ENCODE results near the gene NDST3. TPM values are rescaled to one million over a fixed set of nuclear protein-coding genes. Genes with fewer than 3 reads are reported as not detected.

Gene NDST3
- total RNA-seq, 2 experiments from 2014 or later = not detected

DNA sequence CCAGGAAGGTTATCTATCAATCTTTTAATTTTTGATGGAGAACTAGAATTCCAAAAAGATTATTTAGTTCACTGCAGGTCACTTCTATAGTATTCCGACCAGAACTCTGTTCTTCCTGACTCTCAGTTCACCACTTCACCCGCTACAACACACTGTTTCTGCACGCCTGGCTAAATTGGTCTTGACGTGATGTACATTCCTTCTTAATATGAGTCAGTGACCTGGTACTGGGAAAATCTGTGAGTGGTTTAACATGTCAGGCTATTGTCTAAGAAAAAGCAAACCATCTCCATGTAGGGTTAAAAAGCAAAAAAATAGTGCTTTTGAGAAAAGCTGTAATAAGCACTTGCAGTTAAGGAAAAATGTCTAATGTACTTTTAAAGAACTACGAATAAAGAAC, 120.4 kb downstream of the NDST3 start:
- POLR2A ChIA-PET = no interaction called here
- H3K36me3 Mint-ChIP-seq (ENCODE audit: low read depth) = no peaks in the 10 kb centered on the region
- CTCF ChIA-PET = no interaction called here
- DNase-seq (no peak), ATAC-seq (no peak)
- no peaks in the 10 kb centered on the region for H3K4me1 Mint-ChIP-seq (ENCODE audit: low read depth)
- H3K27me3 Mint-ChIP-seq (ENCODE audit: low read depth) = no peaks in the 10 kb centered on the region
- no peak overlapping the region for H3K27ac Mint-ChIP-seq
- H3K4me3 Mint-ChIP-seq = no peak overlapping the region
- H3K9me3 Mint-ChIP-seq (ENCODE audit: insufficient read depth) = peaks cover 5% of the 10 kb centered on the region

DNA sequence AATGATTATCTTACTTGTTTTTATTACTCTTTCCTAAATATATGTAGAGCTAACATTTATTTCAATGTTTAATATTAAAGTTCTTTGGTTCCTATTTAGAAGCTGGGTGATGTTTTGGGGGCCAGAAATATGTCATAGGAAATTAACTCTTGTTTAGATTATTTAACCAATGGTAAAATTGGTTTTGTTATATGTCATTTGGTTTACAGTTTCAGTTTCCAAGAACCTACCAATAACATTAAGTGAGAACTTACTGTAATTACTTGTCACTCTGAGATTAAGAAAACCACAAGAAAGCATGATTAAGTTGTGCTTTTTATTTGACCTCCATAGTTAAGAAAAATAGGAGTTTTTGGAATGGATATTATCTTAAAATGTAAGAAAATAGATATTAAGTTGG, 121.2 kb downstream of the NDST3 start:
- Mint-ChIP-seq H3K27ac (no peak overlapping the region), H3K9me3 (ENCODE audit: insufficient read depth) (peaks cover 8% of the 10 kb centered on the region), H3K4me3 (no peak overlapping the region), H3K27me3 (ENCODE audit: low read depth) (no peaks in the 10 kb centered on the region), H3K4me1 (ENCODE audit: low read depth) (no peaks in the 10 kb centered on the region), H3K36me3 (ENCODE audit: low read depth) (no peaks in the 10 kb centered on the region)
- ChIA-PET POLR2A (no interaction called here), CTCF (no interaction called here)
- ATAC-seq (no peak), DNase-seq (no peak)

DNA sequence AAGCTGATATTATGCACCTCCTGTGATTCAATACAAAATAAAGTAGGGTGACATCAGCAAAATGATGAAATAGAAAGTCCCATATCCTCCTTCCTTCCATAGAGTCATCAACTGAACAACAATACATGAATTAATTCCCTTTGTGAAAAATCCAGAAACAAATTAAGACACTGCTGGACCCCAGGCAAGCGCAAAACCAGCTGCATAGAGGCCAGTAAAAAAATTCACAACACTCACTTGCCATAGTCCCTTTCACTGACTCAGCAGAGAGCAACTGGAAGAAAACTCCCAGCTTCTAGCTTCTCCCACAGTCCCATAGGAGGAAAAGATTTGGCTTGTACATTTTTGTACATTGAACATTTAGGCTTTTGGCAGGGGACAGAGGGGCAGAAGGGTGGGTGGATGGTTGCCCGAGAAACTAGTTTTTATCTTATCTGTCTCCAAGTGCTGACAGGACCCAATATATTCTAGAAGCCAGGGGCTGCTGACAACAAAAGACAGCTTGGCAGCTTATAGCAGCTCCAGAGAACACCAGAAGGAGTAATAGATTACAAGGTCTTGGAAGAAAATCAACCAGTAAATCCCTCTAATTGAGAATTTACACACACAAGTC, 124.6 kb downstream of the NDST3 start:
- no peak for ATAC-seq
- no peak overlapping the region for H3K27ac Mint-ChIP-seq
- DNase-seq = no peak
- H3K4me1 Mint-ChIP-seq (ENCODE audit: low read depth) = no peaks in the 10 kb centered on the region
- H3K4me3 Mint-ChIP-seq = no peak overlapping the region
- no peaks in the 10 kb centered on the region for H3K27me3 Mint-ChIP-seq (ENCODE audit: low read depth)
- POLR2A ChIA-PET = no interaction called here
- CTCF ChIA-PET = no interaction called here
- H3K9me3 Mint-ChIP-seq (ENCODE audit: insufficient read depth) = peaks cover 8% of the 10 kb centered on the region
- no peaks in the 10 kb centered on the region for H3K36me3 Mint-ChIP-seq (ENCODE audit: low read depth)

DNA sequence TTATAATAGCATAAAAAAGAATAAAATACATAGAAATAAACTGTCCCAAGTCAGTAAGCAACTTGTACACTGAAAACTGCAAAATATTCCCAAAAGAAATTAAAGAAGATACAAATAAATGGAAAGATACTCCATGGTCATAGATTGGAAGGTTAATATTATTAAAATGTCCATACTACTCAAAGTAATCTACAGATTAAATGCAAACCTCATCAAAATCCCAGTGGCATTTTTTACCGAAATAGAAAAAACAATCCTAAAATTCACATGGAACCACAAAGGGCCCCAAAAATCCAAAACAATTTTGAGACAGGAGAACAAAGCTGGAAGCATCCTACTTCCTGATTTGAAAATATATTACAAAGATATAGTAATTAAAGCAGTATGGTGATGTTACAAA, 133.0 kb downstream of the NDST3 start:
- no peak for ATAC-seq
- Mint-ChIP-seq H3K9me3 (ENCODE audit: insufficient read depth) (no peaks in the 10 kb centered on the region), H3K4me1 (ENCODE audit: low read depth) (no peaks in the 10 kb centered on the region), H3K4me3 (no peak overlapping the region), H3K27ac (no peak overlapping the region), H3K27me3 (ENCODE audit: low read depth) (no peaks in the 10 kb centered on the region), H3K36me3 (ENCODE audit: low read depth) (no peaks in the 10 kb centered on the region)
- ChIA-PET POLR2A (no interaction called here), CTCF (no interaction called here)
- DNase-seq = no peak

DNA sequence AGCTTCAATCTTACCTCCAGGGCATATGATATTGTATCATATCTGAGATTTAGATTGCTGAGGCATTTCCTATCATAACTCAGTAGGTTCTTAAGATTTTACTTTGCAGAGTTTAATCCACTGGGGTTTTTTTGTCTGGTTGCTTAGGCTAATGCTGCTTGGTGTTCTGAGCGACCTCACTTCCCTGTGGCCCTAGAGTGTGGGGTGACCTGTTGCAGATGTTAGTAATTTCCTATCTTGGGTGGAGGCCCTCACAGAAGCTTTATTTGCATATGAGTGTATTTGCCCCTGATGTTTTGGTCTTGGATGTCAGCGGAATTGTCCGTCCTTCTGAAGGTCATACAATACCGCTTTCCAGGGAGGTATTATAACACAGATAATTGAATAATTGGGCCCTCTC, 137.1 kb downstream of the NDST3 start:
- DNase-seq (no peak), ATAC-seq (no peak)
- ChIA-PET CTCF (no interaction called here), POLR2A (no interaction called here)
- Mint-ChIP-seq H3K4me1 (ENCODE audit: low read depth) (peaks cover 25% of the 10 kb centered on the region), H3K4me3 (no peak overlapping the region), H3K9me3 (ENCODE audit: insufficient read depth) (no peaks in the 10 kb centered on the region), H3K36me3 (ENCODE audit: low read depth) (no peaks in the 10 kb centered on the region), H3K27me3 (ENCODE audit: low read depth) (peaks cover 7% of the 10 kb centered on the region), H3K27ac (no peak overlapping the region)

DNA sequence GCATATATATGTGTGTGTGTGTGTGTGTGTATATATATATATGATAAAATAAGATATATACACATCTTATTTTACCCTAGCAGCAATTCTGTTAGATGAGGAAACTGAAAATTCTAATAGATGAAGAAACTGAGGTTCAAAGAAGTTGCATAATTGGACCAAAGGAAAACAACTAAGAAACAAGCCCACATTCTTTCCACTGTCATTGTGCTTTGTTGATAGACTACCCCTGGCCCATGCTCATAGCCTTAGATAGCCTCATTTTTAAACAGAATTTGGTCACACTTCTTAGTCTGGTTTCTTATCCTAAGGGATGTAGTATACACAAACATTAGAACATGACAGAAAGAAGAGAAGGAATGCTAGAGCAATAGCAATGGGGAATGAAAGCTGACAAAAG, 138.8 kb downstream of the NDST3 start:
- Mint-ChIP-seq H3K9me3 (ENCODE audit: insufficient read depth) (no peaks in the 10 kb centered on the region), H3K4me1 (ENCODE audit: low read depth) (peaks cover 25% of the 10 kb centered on the region), H3K27ac (no peak overlapping the region), H3K27me3 (ENCODE audit: low read depth) (peaks cover 9% of the 10 kb centered on the region), H3K4me3 (no peak overlapping the region), H3K36me3 (ENCODE audit: low read depth) (no peaks in the 10 kb centered on the region)
- ATAC-seq (no peak), DNase-seq (no peak)
- ChIA-PET POLR2A (no interaction called here), CTCF (interaction anchor here (1.1 kb wide), 1 partner anchor 51 kb away, joined by 4 read pairs; no protein-coding TSS in a partner anchor)

DNA sequence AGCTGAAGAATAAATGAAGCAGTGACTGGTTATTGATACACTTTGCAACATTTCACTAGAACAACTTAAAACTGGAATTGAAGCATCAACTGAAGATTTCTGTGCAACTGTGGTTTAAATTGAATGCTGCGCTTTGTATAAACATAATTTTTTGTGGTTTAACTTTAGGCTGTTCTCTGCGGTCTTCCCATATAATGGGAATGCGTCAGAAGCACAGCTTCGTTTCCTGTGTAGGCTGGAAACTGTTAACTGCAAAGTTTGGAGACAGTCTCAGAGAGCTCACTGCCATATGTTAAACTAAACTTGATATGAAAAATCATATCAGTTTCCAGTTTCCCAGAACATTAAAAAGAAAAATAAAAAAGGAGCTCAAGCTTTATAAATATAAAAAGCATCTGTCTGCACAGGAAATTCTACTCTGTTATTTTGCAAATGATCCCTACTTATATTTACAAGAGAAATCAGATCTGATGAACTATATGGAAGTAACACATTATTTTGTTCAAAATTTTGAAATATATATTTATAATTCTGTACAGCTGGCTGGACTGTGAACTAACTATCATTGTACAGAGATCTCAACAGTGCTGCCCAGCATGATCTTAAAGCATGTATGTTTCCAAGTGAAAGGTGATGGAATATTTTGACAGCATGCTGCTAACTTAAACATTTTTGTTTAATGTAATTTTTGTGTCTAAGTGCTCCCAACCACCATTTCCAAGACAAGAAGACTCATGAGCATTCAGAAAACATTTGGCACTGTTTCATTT, 139.9 kb downstream of the NDST3 start:
- DNase-seq (no peak), ATAC-seq (peak; percentile 65)
- CTCF ChIA-PET = interaction anchor here (1.1 kb wide), 1 partner anchor 50 kb away, joined by 4 read pairs; no protein-coding TSS in a partner anchor
- H3K27me3 Mint-ChIP-seq (ENCODE audit: low read depth) = peaks cover 9% of the 10 kb centered on the region
- POLR2A ChIA-PET = no interaction called here
- H3K36me3 Mint-ChIP-seq (ENCODE audit: low read depth) = no peaks in the 10 kb centered on the region
- H3K9me3 Mint-ChIP-seq (ENCODE audit: insufficient read depth) = no peaks in the 10 kb centered on the region
- no peak overlapping the region for H3K27ac Mint-ChIP-seq
- no peak overlapping the region for H3K4me3 Mint-ChIP-seq
- peaks cover 25% of the 10 kb centered on the region for H3K4me1 Mint-ChIP-seq (ENCODE audit: low read depth)

DNA sequence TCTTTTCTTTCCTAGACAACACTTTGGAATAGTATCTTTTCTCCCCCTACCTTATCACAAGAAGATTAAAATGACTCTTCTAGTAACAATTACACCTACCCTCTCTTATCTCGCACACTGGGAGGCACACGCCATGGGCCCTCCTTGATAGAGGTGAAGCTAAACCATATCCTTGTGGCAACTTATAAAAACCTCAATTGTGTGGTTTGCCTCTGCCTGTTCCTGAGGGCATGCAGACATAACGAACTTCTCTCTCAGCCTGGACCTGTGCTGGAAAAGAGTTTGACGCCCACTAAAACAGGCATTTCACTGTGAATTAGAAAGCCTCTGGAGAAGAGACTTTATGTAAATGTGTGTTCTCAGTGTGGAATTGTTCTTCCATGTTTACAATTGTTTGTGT, 141.2 kb downstream of the NDST3 start:
- no peak for DNase-seq
- Mint-ChIP-seq H3K27ac (no peak overlapping the region), H3K9me3 (ENCODE audit: insufficient read depth) (no peaks in the 10 kb centered on the region), H3K4me1 (ENCODE audit: low read depth) (peaks cover 25% of the 10 kb centered on the region), H3K4me3 (no peak overlapping the region), H3K27me3 (ENCODE audit: low read depth) (peaks cover 9% of the 10 kb centered on the region), H3K36me3 (ENCODE audit: low read depth) (no peaks in the 10 kb centered on the region)
- ATAC-seq = peak; percentile 15
- POLR2A ChIA-PET = no interaction called here
- CTCF ChIA-PET = no interaction called here

DNA sequence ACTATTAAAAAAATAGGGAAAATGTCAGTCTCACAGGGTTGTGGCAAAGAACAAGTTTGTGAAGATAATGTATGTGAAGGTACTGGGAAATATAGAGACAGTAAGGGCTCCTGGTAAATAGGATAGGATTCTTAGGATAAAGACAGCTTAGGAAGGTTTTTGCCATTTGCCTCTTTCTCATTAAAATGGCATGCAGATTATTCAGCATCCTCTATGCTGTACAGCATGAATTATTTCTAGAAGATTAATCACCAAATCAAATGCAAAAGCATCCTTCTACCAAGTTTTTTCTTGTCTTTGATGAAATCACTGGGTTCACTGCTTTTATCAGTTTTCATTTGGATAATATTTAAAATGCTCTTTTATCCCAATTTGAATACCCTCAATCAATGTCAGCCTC, 142.8 kb downstream of the NDST3 start:
- Mint-ChIP-seq H3K4me3 (no peak overlapping the region), H3K27me3 (ENCODE audit: low read depth) (peaks cover 9% of the 10 kb centered on the region), H3K27ac (no peak overlapping the region), H3K36me3 (ENCODE audit: low read depth) (no peaks in the 10 kb centered on the region), H3K9me3 (ENCODE audit: insufficient read depth) (no peaks in the 10 kb centered on the region), H3K4me1 (ENCODE audit: low read depth) (peaks cover 25% of the 10 kb centered on the region)
- POLR2A ChIA-PET = no interaction called here
- no peak for DNase-seq
- no peak for ATAC-seq
- CTCF ChIA-PET = no interaction called here

DNA sequence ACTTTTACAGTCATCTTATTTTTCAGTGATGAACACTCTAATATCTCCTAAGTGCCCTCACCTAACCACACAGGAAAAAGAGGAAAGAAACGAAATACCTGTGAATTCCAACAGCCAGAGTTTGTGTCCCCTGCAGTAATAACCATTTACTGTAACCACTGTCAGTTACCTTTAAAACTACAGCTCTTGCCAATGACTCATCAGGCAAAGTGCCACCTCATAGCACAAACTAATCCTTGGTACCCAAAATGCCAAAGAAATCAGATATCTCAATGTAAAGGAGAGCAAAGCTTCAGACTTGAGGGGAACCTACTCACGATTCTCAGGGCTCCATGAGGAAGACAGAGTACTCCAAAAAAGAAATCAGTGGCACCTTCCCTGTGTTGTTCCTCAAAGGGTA, 146.5 kb downstream of the NDST3 start:
- no peak for ATAC-seq

DNA sequence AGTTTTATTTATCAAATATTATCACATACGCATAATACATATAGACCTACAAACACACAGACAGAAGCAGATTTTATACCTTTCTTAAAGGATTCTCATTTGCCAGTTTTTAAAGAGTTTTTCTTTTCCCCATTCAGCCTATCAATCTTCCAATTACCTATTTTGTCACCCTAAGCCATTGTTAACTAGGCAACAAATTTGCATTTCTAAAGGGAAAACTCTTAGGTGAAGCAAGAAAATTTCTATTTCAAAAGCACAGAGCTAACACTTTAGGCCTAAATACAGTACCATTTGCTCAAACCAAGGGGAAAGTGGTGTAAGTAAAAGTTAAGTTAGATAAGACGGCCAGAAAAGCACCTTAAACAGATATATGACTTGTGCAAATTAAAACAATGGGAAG, 156.6 kb downstream of the NDST3 start:
- Mint-ChIP-seq H3K36me3 (ENCODE audit: low read depth) (no peaks in the 10 kb centered on the region), H3K9me3 (ENCODE audit: insufficient read depth) (no peaks in the 10 kb centered on the region), H3K4me3 (no peak overlapping the region), H3K4me1 (ENCODE audit: low read depth) (no peaks in the 10 kb centered on the region), H3K27me3 (ENCODE audit: low read depth) (no peaks in the 10 kb centered on the region), H3K27ac (no peak overlapping the region)
- DNase-seq = no peak
- CTCF ChIA-PET = interaction anchor here (1.2 to 1.8 kb wide), 2 partner anchors 9 to 33 kb away, joined by 3 to 4 read pairs; no protein-coding TSS in a partner anchor
- POLR2A ChIA-PET = no interaction called here
- ATAC-seq = no peak

More for the DNA sequence above, 146.5 kb downstream of the NDST3 start:
- Mint-ChIP-seq H3K9me3 (ENCODE audit: insufficient read depth) (no peaks in the 10 kb centered on the region), H3K36me3 (ENCODE audit: low read depth) (no peaks in the 10 kb centered on the region), H3K4me3 (no peak overlapping the region), H3K4me1 (ENCODE audit: low read depth) (peaks cover under 1% of the 10 kb centered on the region), H3K27ac (no peak overlapping the region), H3K27me3 (ENCODE audit: low read depth) (peaks cover 2% of the 10 kb centered on the region)
- POLR2A ChIA-PET = no interaction called here
- no peak for DNase-seq
- CTCF ChIA-PET = no interaction called here

DNA sequence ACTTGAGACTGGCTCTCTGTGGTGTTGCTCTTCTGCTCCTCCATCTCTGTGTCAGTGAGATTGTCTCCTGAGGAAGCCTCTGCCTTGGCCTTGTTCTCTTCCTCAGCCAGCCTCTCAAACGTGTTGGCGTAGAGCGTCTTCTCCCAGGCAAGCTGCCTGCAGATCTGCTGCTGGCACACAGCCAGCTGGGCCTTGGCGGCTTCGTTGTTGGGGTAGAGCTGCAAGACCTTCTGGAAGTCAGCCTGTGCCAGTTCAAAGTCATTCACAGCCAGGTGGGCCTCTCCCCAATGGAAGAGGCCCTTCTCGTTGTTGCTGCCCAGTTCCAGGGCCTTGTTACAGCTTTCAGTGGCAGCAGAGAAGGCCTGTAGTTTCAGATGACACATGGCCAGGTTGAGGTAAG, 159.1 kb downstream of the NDST3 start:
- DNase-seq = no peak
- no peaks in the 10 kb centered on the region for H3K36me3 Mint-ChIP-seq (ENCODE audit: low read depth)
- no peaks in the 10 kb centered on the region for H3K4me1 Mint-ChIP-seq (ENCODE audit: low read depth)
- no peak overlapping the region for H3K27ac Mint-ChIP-seq
- no peaks in the 10 kb centered on the region for H3K27me3 Mint-ChIP-seq (ENCODE audit: low read depth)
- no peak for ATAC-seq
- H3K4me3 Mint-ChIP-seq = no peak overlapping the region
- H3K9me3 Mint-ChIP-seq (ENCODE audit: insufficient read depth) = peaks cover 9% of the 10 kb centered on the region
- ChIA-PET CTCF (no interaction called here), POLR2A (no interaction called here)

DNA sequence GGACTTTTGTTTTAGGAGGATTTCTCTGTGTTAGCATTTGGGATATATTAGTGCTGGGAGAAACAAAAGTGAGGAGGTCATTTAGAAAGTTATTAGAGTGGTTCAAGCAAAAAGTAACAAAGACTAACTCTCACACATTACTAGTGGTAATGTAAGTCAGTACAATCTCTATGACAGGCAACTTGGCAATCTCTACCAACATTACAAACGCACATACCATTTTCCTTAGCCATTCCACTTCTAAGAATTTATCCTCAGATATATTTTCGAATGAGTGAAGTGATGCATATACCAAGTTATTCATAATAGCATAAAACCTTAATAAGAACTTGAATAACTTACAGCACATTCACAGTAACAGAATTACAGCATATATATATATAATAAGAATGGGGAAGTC, 172.3 kb downstream of the NDST3 start:
- no peaks in the 10 kb centered on the region for H3K27me3 Mint-ChIP-seq (ENCODE audit: low read depth)
- no peaks in the 10 kb centered on the region for H3K4me1 Mint-ChIP-seq (ENCODE audit: low read depth)
- no peaks in the 10 kb centered on the region for H3K36me3 Mint-ChIP-seq (ENCODE audit: low read depth)
- ChIA-PET CTCF (no interaction called here), POLR2A (no interaction called here)
- H3K9me3 Mint-ChIP-seq (ENCODE audit: insufficient read depth) = peaks cover 4% of the 10 kb centered on the region
- no peak overlapping the region for H3K27ac Mint-ChIP-seq
- no peak overlapping the region for H3K4me3 Mint-ChIP-seq
- ATAC-seq (no peak), DNase-seq (no peak)
